RWPE1 (cell line): Measurements from ENCODE around the gene CDK11B.
"Not testable (repeated sequence)": the region's sequence is repeated elsewhere in the genome, so short reads cannot be mapped to it uniquely, and the experiment has no call there.

ENCODE experiments used
- CTCF ChIA-PET: fragments of 350-600 bp; sonication (Branson Sonifier 250); formaldehyde crosslinking; extraction: SDS; loops from one replicate; lab custom pipeline; 2021; lab: Yijun Ruan, JAX
- POLR2A ChIA-PET: fragments of 400-600 bp; formaldehyde crosslinking; extraction: SDS; loops from one replicate; lab custom pipeline; 2020; ENCODE audit warnings: antibody characterized with exemption; ENCODE audit not compliant: low non-redundant PET; lab: Yijun Ruan, JAX
- DNase-seq: peaks from one replicate; pipeline ENCODE4 v3.0.0; 2012; ENCODE audit warnings: low spot score
- H3K27ac ChIP-seq: fragments of 450-650 bp; 2 replicates; pipeline ENCODE4 v1.5.1; 2017
- TF ChIP-seq, protein P1 (sequence below): fragments of 450-650 bp; conservative IDR thresholded peaks from 2 replicates; pipeline ENCODE4 v1.5.1; 2017; ENCODE audit warnings: low read depth, mild to moderate bottlenecking

The CDK11B gene

DNA sequence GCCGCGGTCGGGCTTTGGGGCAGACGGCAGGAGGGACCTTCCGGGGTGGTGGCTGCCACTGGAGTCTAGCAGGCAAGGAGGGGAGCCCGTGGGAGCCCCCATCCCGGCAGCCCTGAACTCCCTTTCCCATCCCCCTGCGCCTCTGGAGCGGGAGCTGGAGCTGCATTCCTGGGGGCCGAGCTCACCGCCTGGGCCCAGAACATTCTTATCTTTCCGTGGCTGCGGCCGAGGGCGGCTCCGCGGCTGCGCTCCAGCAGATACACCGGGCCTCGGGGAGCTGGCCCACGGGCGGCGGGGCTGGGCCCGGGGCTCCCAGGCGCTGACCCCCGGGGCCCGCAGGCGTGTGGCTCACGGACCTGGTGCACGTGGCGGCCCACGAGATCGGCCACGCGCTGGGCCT is 25.4 kb downstream of the CDK11B start:
- POLR2A ChIA-PET: not testable (repeated sequence)

DNA sequence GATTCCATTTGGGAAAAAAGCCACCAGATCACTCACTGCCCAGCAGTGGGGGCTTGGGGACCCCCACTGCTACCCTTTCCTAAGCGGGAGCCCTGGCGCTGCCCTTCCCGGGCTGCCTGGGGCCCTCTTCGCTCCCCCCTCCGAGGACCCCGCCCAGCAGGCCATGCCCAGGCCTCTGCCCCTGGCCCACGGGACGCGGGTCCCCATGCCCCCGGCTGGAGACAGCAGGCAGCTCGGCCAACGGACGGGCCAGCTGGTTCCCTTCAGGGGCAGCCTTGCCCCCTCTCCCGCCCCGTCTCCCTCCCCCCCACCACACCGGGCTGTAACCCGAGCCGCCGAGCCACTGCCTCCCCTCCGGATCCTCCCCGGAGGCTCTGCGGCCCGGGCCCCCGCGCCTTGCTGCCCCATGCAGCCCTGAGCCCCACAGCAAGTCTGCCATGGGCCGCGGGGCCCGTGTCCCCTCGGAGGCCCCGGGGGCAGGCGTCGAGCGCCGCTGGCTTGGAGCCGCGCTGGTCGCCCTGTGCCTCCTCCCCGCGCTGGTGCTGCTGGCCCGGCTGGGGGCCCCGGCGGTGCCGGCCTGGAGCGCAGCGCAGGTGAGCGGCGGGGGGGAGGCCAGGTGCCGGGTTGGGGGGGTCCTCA is 26.9 kb downstream of the CDK11B start, which contains the start of gene MMP23B:
MMP23B (plus strand) TSS at position 392 of the 639 bp plus-strand sequence; CDS start at position 438, 46 bp downstream.
- ChIA-PET POLR2A (no interaction called here), CTCF (no interaction called here)
- no peak within 1 kb of the TSS for H3K27ac ChIP-seq
- TF ChIP-seq, protein P1, sequence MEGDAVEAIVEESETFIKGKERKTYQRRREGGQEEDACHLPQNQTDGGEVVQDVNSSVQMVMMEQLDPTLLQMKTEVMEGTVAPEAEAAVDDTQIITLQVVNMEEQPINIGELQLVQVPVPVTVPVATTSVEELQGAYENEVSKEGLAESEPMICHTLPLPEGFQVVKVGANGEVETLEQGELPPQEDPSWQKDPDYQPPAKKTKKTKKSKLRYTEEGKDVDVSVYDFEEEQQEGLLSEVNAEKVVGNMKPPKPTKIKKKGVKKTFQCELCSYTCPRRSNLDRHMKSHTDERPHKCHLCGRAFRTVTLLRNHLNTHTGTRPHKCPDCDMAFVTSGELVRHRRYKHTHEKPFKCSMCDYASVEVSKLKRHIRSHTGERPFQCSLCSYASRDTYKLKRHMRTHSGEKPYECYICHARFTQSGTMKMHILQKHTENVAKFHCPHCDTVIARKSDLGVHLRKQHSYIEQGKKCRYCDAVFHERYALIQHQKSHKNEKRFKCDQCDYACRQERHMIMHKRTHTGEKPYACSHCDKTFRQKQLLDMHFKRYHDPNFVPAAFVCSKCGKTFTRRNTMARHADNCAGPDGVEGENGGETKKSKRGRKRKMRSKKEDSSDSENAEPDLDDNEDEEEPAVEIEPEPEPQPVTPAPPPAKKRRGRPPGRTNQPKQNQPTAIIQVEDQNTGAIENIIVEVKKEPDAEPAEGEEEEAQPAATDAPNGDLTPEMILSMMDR: no peak
- no peak for DNase-seq

More for the DNA sequence above, 25.4 kb downstream of the CDK11B start:
- H3K27ac ChIP-seq, CTCF ChIA-PET, DNase-seq: not testable (repeated sequence)

DNA sequence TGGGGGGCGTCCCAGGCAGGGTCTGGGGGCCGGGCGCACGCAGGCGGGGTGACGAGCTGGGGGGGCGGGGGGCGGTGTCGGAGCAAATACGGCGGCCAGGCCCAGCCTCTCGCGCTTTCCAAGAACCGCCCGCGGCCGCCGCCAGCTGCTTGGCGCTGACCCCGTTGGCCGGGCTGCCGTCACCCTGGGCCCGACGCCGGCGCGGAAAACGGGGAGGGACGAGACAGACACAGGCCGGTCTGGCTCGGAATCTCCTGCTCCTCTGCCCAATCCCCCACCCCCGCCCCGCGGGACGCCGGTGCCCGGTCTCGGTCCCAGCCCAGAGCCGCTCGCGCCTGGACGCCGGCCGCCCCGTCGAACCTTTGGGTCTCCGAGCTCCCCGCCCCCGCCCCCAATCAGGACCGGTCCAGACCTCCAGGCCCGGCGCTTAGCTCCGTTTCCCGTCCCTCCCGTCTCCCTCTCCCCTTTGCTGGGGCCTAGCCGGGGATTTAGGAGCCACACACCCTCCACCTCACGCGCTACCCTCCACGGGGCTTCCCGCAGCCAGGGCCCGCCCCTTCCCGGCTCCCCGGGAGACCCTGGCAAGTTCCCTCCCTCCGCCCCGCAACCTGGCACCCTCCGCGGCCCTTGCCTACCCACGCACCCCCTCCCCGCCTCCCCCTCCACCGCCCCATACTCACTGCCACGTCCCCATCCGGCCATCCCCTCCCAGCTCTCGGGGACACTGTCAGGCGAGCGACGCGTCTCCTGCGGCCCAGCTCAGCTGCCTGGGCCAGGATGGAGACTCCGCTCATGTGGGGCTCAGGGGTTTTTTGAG is 27.6 kb downstream of the CDK11B start:
- peak overlapping the region; percentile 45; the same call in 1 of the 2 replicates for H3K27ac ChIP-seq
- DNase-seq: no peak
- POLR2A ChIA-PET: no interaction called here
- CTCF ChIA-PET: no interaction called here
- TF ChIP-seq, protein P1: no peak

DNA sequence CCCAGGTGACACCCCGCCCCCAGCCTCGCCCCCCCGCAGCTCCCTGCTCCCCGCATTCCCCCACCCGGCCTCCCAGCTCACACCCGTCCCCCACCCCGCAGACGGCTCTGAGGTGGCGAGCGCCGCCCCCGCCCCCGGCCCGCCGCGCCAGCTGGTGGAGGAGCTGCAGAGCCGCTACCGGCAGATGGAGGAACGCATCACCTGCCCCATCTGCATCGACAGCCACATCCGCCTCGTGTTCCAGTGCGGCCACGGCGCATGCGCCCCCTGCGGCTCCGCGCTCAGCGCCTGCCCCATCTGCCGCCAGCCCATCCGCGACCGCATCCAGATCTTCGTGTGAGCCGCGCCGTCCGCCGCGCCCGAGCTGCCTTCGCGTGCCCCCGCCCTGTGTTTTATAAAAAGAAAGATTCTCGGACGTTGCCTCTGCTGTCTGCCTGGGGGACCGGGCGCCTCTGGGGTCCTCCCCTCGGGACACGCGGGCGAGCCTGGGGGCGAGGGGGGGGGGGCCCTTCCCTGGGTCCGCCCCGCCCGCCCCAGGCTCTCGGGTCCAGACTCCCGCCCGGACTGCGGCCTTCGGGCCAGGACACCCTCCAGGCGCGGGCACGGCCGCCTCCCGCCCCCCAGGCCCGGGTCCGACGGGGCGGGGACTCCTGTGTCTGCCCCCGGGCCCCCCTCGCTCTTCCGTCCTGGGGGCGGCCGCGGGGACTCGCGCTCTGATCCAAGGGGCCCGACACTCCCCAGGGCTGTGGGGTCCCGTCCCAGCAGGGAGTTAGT is 28.4 kb downstream of the CDK11B start:
- TF ChIP-seq, protein P1: no peak
- CTCF ChIA-PET: no interaction called here
- peak overlapping the region; percentile 45; the same call in 1 of the 2 replicates for H3K27ac ChIP-seq
- POLR2A ChIA-PET: no interaction called here
- peak; percentile 80 for DNase-seq

DNA sequence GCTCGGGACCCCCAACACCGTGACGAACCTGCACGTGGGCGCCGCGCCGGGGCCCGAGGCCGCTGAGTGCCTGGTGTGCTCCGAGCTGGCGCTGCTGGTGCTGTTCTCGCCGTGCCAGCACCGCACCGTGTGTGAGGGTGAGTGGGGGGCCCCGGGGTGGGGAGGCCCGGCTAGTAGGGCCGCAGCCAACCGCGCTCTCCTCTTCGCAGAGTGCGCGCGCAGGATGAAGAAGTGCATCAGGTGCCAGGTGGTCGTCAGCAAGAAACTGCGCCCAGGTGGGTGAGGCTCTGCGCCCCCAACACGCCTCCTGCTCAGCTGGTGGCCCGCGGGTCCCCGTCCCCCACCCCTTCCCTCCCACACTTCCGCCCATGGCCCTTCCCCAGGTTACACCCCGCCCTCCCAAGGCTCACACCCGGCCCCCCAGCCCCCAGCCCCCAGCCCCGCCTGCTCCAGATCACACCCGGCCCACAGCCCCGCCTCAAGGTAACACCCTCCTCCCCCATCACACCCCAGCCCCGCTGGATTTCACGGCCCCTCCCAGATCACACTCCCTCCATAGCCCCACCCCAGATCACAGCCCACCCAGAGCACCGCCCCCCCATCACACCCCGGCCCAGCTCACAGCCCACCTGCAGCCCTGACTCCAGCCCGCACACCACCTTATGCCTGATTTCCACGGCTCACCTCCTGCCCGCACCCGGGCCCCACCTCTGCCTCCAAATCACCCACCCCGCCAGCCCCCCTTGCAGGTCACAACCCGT is 29.2 kb downstream of the CDK11B start:
- POLR2A ChIA-PET: no interaction called here
- CTCF ChIA-PET: no interaction called here
- DNase-seq: no peak
- TF ChIP-seq, protein P1: no peak
- no peak overlapping the region for H3K27ac ChIP-seq

DNA sequence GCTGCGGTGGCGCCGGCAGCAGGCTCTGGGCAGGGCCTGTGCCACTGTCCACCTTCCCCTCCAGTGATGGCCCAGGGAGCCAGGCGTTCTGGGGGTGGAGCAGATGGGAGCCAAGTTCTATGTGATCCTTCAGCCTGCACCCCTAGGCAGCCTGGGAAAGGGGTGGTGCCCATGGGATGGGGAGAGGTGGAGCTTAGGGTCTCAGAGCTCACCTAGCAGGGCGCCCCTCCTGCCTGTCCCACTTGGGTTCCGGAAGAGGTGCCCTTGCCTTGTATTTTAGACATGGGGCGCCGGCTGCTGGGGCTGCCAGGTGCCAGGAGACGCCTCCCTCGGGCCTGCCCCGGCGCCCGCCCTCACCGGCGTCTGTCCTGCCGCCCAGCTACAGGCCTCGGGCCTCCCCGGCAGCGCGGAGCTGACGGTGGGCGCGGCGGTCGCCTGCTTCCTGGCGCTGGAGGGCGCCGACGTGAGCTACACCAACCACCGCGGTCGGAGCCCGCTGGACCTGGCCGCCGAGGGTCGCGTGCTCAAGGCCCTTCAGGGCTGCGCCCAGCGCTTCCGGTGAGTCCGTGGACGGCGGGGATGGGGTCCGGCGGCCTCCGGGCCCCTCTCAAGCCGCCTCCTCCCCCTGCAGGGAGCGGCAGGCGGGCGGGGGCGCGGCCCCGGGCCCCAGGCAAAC is 29.9 kb downstream of the CDK11B start:
- peak overlapping the region; percentile 73 for H3K27ac ChIP-seq

More for the DNA sequence above, 29.9 kb downstream of the CDK11B start:
- DNase-seq: no peak
- ChIA-PET CTCF (interaction anchor here (0.6 kb wide), 1 partner anchor 427 kb away, joined by 3 read pairs; no protein-coding TSS in a partner anchor), POLR2A (no interaction called here)
- TF ChIP-seq, protein P1: no peak
